HUES64 (cell line): ENCODE results near the gene MAP3K8. TPM values are rescaled to one million over a fixed set of nuclear protein-coding genes. Genes with fewer than 3 reads are reported as not detected.
A peak's percentile ranks its signal among the peaks of the same experiment; 100 is the strongest.

ENCODE experiments used
- H3K27ac ChIP-seq: 2 replicates; pipeline ENCODE4 v1.7.0; 2013; ENCODE audit warnings: low read depth, low read length, inconsistent platforms
- H3K27me3 ChIP-seq: 2 replicates; pipeline ENCODE4 v1.6.1; 2013; ENCODE audit warnings: mild to moderate bottlenecking, low read length; ENCODE audit not compliant: insufficient read depth
- H3K36me3 ChIP-seq: 2 replicates; pipeline ENCODE4 v1.6.1; 2013; ENCODE audit warnings: mild to moderate bottlenecking, low read length; ENCODE audit not compliant: insufficient read depth
- H3K4me1 ChIP-seq: 2 replicates; pipeline ENCODE4 v1.6.1; 2013; ENCODE audit warnings: mild to moderate bottlenecking, low read length, moderate library complexity; ENCODE audit not compliant: insufficient read depth
- H3K4me3 ChIP-seq: 2 replicates; pipeline ENCODE4 v1.5.1; 2013; ENCODE audit warnings: mild to moderate bottlenecking, low read length, moderate library complexity
- H3K9ac ChIP-seq: 2 replicates; pipeline ENCODE4 v1.6.1; 2013; ENCODE audit warnings: mild to moderate bottlenecking, low read depth, low read length
- H3K9me3 ChIP-seq: 2 replicates; pipeline ENCODE4 v1.6.1; 2013; ENCODE audit warnings: low read depth, low read length; ENCODE audit not compliant: insufficient read depth
- WGBS: fragments of 150-250, 120-280 bp; methylation state at CpG from one replicate; pipeline ENCODE4 v1.1.7; 2013; ENCODE audit warnings: missing lambda C conversion rate; 5-methylcytosine and 5-hydroxymethylcytosine counted together
- polyA plus RNA-seq, 2 experiments: library from polyadenylated mRNA; stranded (reverse); fragments of 50-300 nt; gene quantifications; one replicate each; pipeline ENCODE4 v1.2.3, GENCODE V29; 2013

The MAP3K8 gene
- 3.5 TPM for polyA plus RNA-seq (2013, experiment 1 of 2)
- polyA plus RNA-seq (2013, experiment 2 of 2): 4.2 TPM

DNA sequence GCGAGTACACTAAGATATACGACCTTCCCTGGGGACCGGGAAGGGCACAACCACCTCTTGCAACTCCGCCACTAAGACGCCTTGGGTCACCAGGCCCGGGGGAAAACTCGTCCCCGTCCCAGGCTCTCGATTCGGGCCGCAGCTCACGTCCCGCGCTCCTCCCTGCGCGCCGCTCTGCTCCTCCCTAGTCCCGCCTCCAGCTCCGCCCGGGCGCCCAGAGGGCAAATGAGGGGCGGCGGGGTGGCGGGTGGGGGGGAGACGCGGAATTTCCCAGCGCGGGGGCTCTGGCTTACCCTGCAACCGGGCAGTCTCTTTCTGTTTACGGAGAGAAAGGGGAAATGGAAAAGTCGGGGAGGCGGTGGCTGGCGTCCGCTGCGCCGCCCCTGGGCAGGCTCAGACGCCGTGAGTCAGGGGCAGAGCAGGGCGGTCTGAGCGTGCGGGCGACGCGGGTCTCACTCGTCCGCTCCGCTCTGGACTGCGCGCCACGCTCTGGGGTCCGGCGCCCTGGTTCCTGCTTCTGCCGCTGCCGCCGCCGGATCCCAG lies at the start of gene MAP3K8:
Gene MAP3K8 (plus strand): TSS at position 455 of the 543 bp plus-strand sequence. CDS start 4,755 bp downstream, outside the sequence.
- H3K4me1 ChIP-seq: peaks cover 32% of the 10 kb centered on the region
- H3K4me3 ChIP-seq: peak within 1 kb of the TSS; percentile 85
- H3K9me3 ChIP-seq: no peaks in the 10 kb centered on the region
- peak within 1 kb of the TSS; percentile 88 for H3K9ac ChIP-seq
- H3K27me3 ChIP-seq: peaks cover 13% of the 10 kb centered on the region
- no peaks in the 10 kb centered on the region; the same call in 1 of the 2 replicates for H3K36me3 ChIP-seq
- WGBS: under 1% methylated on average over 56 of the region's 56 CpGs
- peak within 1 kb of the TSS; percentile 91 for H3K27ac ChIP-seq

DNA sequence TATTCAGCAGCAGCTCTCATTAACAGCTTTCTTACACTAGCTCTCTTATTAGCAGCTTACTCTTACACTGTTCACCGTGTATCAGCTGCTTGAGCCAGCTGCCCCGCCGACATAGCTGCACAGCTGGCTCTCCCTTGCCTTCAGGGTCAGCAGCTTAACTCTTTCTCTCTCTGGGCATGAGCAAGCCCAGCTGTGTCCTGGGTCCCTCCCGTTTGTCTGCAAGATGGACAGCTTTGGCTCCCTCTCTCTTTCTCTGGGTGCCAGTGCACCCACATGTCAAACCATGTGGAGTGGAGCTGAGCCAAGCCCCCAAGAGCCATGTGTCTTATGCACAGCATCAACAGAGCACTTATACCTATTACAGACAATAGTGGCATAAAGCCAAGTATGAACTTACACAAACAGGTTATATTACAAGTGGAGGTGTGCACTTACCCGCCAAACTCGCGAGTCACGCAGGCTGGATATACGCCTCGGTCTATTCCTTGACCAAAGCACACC lies 49.2 kb upstream of the MAP3K8 start:
- Histone ChIP-seq H3K9ac (no peak overlapping the region), H3K36me3 (no peaks in the 10 kb centered on the region), H3K9me3 (no peaks in the 10 kb centered on the region), H3K27ac (no peak overlapping the region), H3K4me1 (no peaks in the 10 kb centered on the region), H3K27me3 (no peaks in the 10 kb centered on the region), H3K4me3 (no peak overlapping the region)
- 81% methylated on average over 10 of the region's 10 CpGs for WGBS

DNA sequence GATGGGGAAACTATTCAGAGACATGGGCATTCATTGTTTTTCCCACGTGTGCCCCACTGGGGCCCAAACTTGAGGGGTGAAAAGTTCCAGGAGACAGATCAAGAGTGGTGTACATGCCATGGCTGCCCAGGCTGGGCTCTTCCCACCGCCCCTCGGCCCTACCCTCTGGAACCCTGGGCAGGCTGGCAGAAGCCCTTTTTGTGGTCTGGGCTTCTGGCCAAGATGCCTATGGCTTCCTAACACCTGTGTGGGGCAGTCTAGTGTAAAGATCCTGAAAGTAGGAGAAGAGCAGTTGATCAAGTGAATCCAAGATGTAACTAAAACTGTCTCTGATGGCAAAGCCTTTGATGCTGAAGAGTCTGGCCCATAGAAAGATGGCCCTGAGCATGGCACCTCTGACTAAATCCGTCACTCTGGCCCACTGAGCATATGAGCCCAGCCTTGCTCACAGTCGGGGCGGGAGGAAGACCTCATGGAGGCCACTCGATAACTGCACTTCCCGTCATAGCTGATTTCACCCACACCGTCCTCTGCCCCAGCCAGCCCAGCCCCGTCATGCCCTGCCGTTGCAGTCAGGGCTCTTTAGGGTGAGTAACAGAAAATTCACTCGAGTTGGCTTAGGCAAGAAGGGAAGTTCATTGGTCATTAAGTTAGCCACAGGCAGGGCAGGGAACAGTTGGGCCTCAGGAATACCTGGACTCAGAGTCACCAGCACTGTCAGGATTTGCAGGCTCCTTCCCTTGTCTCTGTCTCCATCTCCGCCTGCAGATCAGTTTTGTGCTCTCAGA lies 47.0 kb upstream of the MAP3K8 start:
- no peaks in the 10 kb centered on the region for H3K27me3 ChIP-seq
- no peaks in the 10 kb centered on the region for H3K9me3 ChIP-seq
- H3K9ac ChIP-seq: no peak overlapping the region
- H3K4me3 ChIP-seq: no peak overlapping the region
- H3K36me3 ChIP-seq: no peaks in the 10 kb centered on the region
- WGBS: 92% methylated on average over 13 of the region's 13 CpGs
- H3K4me1 ChIP-seq: no peaks in the 10 kb centered on the region
- H3K27ac ChIP-seq: no peak overlapping the region

DNA sequence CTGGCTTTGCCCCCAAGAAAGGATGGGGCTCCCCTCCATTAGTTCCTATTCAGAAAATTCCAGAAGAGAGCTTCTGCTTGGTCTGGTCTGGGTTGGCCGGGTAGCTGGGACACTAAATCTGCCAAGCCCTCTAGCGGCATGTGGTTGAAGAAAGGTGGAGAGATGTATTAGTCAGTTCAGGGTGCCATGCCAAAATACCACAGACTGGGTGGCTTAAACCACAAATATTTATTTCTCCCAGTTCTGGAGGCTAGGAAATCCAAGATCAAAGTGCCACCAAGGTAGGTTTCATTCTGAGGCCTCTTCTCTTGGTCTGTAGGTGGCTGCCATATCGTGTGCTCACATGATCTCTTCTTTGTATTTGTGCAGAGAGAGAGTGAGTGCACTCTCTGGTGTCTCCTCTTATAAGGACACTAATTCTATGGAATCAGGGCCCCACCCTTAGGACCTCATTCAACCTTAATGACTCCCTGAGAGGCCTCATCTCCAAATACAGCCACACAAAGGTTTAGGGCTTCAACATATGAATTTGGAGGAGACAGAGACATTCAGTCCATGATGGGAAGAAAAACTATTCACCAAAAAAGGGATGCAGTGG lies 46.2 kb upstream of the MAP3K8 start:
- no peaks in the 10 kb centered on the region for H3K9me3 ChIP-seq
- H3K4me1 ChIP-seq: no peaks in the 10 kb centered on the region
- 90% methylated on average over 3 of the region's 3 CpGs for WGBS
- no peak overlapping the region for H3K9ac ChIP-seq
- no peak overlapping the region for H3K4me3 ChIP-seq
- H3K36me3 ChIP-seq: no peaks in the 10 kb centered on the region
- no peak overlapping the region for H3K27ac ChIP-seq
- H3K27me3 ChIP-seq: no peaks in the 10 kb centered on the region

DNA sequence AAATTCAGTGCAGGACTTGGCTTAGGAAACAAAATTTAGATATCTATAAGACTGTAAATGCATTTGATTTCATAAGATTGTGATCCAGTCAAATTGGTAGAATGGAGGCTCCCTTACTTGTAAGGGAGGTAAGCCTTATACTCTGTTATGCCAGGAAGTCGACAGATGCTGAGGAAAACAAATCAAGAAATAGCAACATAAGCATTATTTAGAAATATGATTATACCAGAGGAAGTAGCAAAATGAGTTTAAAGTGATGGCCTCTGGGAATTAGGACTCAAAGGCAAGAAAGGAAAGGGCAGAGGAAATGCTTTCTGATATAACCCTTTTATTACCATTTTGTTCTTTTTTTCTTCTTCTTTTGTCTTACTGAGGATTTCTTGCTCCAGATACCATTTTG lies 44.4 kb upstream of the MAP3K8 start:
- Histone ChIP-seq H3K4me1 (no peaks in the 10 kb centered on the region), H3K9me3 (no peaks in the 10 kb centered on the region), H3K27ac (no peak overlapping the region), H3K9ac (no peak overlapping the region), H3K36me3 (no peaks in the 10 kb centered on the region), H3K27me3 (no peaks in the 10 kb centered on the region), H3K4me3 (no peak overlapping the region)
- WGBS: no CpG with 5 or more reads among the region's 1 CpG

DNA sequence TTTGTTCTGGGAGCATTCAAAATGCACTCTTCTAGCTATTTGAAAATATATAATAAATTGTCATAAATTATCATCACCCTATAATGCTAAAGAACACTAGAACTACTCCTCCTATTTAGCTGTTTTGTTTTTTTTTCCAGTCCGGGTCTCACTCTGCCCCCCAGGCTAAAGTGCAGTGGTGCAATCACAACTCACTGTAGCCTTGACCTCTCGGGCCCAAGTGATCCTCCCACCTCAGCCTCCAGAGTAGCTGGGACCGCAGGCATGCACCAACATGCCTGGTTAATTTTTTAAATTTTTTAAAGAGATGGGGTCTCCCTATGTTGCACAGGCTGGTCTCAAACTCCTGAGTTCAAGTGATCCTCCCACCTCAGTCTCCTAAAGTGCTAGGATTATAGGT lies 43.8 kb upstream of the MAP3K8 start:
- H3K27ac ChIP-seq: no peak overlapping the region
- no peaks in the 10 kb centered on the region for H3K36me3 ChIP-seq
- no peaks in the 10 kb centered on the region for H3K27me3 ChIP-seq
- no peak overlapping the region for H3K4me3 ChIP-seq
- H3K9ac ChIP-seq: no peak overlapping the region
- H3K9me3 ChIP-seq: no peaks in the 10 kb centered on the region
- no peaks in the 10 kb centered on the region for H3K4me1 ChIP-seq
- 88% methylated on average over 3 of the region's 3 CpGs for WGBS

DNA sequence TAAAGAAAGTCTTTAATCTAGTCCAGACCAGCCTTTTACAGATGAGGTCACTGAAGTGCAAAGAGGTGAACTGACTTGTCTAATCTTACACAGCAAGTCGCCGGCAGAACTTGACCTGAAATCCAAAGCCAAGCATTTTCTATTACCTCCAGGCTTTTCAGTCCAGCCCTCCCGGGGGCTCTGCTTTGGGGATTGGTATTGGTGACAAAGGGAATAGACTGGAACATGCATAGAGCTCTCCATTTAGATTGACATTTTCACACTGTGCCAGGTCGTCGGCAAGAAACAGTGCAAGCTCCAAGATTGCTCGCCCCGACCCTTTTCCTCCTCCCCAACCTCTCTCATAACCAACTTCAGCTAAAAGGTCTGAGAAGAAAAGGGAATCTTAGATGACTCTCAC lies 42.7 kb upstream of the MAP3K8 start:
- H3K9ac ChIP-seq: no peak overlapping the region
- H3K4me3 ChIP-seq: no peak overlapping the region
- H3K9me3 ChIP-seq: no peaks in the 10 kb centered on the region
- no peaks in the 10 kb centered on the region for H3K4me1 ChIP-seq
- no peaks in the 10 kb centered on the region for H3K36me3 ChIP-seq
- H3K27ac ChIP-seq: no peak overlapping the region
- 94% methylated on average over 7 of the region's 7 CpGs for WGBS
- H3K27me3 ChIP-seq: no peaks in the 10 kb centered on the region

DNA sequence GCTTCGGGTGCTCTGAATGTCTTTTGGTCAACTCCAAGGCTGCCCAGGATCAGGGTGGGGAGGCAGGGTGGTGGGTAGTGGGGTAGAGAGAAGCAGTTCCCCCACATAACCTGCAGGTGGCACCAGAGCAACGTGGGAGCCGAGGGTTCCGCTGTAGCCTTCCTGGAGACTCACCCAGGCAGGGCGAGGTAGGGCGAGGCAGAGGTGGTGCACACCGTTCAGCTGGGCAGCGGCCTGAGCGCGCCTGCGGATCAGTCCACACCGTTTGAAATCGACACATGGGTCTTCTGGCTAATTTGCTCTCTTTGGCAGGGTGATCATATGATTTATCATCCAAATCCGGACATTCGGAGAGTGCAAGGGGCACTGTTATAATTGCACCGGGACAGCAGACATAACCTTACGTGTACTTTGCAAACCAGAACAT lies 41.4 kb upstream of the MAP3K8 start:
- H3K27ac ChIP-seq: no peak overlapping the region
- H3K9me3 ChIP-seq: no peaks in the 10 kb centered on the region
- no peak overlapping the region for H3K9ac ChIP-seq
- H3K27me3 ChIP-seq: no peaks in the 10 kb centered on the region
- no peak overlapping the region for H3K4me3 ChIP-seq
- no peaks in the 10 kb centered on the region for H3K4me1 ChIP-seq
- no peaks in the 10 kb centered on the region for H3K36me3 ChIP-seq
- 27% methylated on average over 17 of the region's 17 CpGs for WGBS

DNA sequence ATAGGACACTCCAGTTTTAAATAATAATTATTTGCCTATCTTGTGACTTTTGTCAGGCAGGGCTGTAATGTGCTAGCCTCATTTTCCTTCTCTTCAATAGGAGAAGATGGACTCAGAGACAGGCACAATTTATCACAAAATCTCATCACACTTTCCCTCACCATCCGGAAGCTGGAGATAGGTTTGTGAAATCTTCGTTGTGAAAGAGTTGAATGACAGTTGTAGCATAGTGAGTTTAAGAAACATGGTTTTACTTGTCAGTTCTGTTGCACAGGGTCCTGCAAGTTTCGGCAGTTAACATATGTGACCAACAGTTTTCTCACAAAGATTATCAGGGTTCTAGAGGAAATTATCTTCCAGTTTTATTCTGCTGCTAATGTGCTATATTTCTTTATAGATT lies 37.7 kb upstream of the MAP3K8 start:
- no peaks in the 10 kb centered on the region for H3K36me3 ChIP-seq
- no peaks in the 10 kb centered on the region for H3K27me3 ChIP-seq
- no peak overlapping the region for H3K27ac ChIP-seq
- no peak overlapping the region for H3K4me3 ChIP-seq
- H3K9ac ChIP-seq: no peak overlapping the region
- no peaks in the 10 kb centered on the region for H3K4me1 ChIP-seq
- no peaks in the 10 kb centered on the region for H3K9me3 ChIP-seq
- 77% methylated on average over 2 of the region's 3 CpGs for WGBS

DNA sequence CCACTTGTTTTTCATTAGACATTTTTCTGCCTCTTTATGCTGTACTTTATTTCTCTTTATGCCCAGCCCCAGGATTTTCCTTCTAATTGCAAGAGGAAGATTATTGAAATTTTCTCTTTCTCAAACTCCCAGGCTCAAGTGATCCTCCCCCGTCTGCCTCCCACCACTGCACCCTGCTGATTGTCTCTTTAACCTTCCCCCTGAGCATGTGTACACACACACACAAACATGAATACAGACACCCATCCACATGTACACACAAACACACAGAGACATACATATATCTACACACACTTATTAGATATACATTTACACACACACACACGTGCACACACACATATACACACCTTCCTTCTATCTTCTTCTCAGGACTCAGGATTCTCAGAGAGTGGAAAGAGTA lies 37.3 kb upstream of the MAP3K8 start:
- 78% methylated on average over 2 of the region's 2 CpGs for WGBS
- Histone ChIP-seq H3K27me3 (no peaks in the 10 kb centered on the region), H3K4me1 (no peaks in the 10 kb centered on the region), H3K36me3 (no peaks in the 10 kb centered on the region), H3K27ac (no peak overlapping the region), H3K9me3 (no peaks in the 10 kb centered on the region), H3K9ac (no peak overlapping the region), H3K4me3 (no peak overlapping the region)

DNA sequence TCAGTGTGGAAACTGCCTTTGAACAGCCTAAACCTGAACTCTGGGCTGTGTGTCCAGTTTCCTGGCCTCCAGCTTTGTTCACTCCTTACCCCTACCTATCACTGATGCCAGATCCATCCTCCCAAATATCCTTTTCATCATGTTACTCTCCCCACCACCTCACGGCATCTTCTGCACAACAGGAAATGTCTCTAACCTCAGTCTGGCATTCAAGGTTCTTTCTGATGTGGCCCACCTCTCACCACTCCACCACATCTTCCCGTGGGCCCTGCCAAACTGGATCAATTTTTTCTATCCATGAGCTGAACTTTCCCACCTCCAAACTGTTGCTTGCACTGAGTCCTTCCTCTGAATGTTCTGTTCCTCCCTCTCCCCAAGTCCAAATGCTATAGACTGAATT lies 35.8 kb upstream of the MAP3K8 start:
- Histone ChIP-seq H3K9ac (no peak overlapping the region), H3K4me1 (no peaks in the 10 kb centered on the region), H3K4me3 (no peak overlapping the region), H3K27me3 (no peaks in the 10 kb centered on the region), H3K27ac (no peak overlapping the region), H3K36me3 (no peaks in the 10 kb centered on the region), H3K9me3 (no peaks in the 10 kb centered on the region)
- 84% methylated on average over 2 of the region's 2 CpGs for WGBS
